Gastroesophageal sphincter (tissue), 4 donors: Measurements from ENCODE around the gene GPR15LG. TPM values are rescaled to one million over a fixed set of nuclear protein-coding genes. Genes with fewer than 3 reads are reported as not detected.

ENCODE experiments used
- ATAC-seq: fragments of 150-250 bp; one replicate; pipeline ENCODE4 v1.9.1; 2016; ENCODE audit warnings: mild to moderate bottlenecking, moderate library complexity
- H3K27ac ChIP-seq, 4 donors: fragments of 200-600 bp; sonication (generic) in 3 of 4; 1 replicate in 3 of 4; 2 replicates in 1 of 4; pipeline ENCODE4 v1.5.1; 2016 to 2019
- H3K27me3 ChIP-seq: fragments of 200-600 bp; sonication (generic); one replicate; pipeline ENCODE4 v1.5.1; 2019
- H3K36me3 ChIP-seq, 2 donors: fragments of 200-600 bp; sonication (generic); one replicate each; pipeline ENCODE4 v1.5.1; 2019; ENCODE audit warnings: control low read depth in 1 of 2
- H3K4me1 ChIP-seq, 3 donors: fragments of 200-600 bp; sonication (generic); 1 replicate in 2 of 3; 2 replicates in 1 of 3; pipeline ENCODE4 v1.5.1; 2016 to 2019; ENCODE audit warnings: control low read depth in 2 of 3
- H3K4me3 ChIP-seq, 2 donors: fragments of 200-600 bp; sonication (generic); one replicate each; pipeline ENCODE4 v1.5.1; 2019; ENCODE audit warnings: mild to moderate bottlenecking in 1 of 2, moderate library complexity in 1 of 2
- H3K9me3 ChIP-seq, 3 donors: fragments of 200-600 bp; sonication (generic); one replicate each; pipeline ENCODE4 v1.5.1; 2017 to 2019; ENCODE audit warnings: control low read depth in 2 of 3
- EP300 ChIP-seq: sonication (generic); formaldehyde crosslinking; IDR thresholded peaks from one replicate; pipeline ENCODE4 v1.6.1; 2017; ENCODE audit warnings: antibody characterized with exemption, mild to moderate bottlenecking
- POLR2A ChIP-seq, 2 donors: fragments of 450-650 bp; IDR thresholded peaks; one replicate each; pipeline ENCODE4 v1.6.1; 2017; ENCODE audit warnings: antibody characterized with exemption in 2 of 2, mild to moderate bottlenecking in 2 of 2, moderate library complexity in 1 of 2
- POLR2AphosphoS5 ChIP-seq: sonication (generic); formaldehyde crosslinking; IDR thresholded peaks from one replicate; pipeline ENCODE4 v1.6.1; 2017; ENCODE audit warnings: antibody characterized with exemption
- WGBS, 2 donors: methylation state at CpG; one replicate each; pipeline ENCODE4 v1.1.5; 2018; ENCODE audit warnings: low coverage in 1 of 2; 5-methylcytosine and 5-hydroxymethylcytosine counted together
- total RNA-seq, 4 donors: library from RNA; depleted of rRNA; stranded (reverse); fragments of >200 nt; gene quantifications; one replicate each; pipeline ENCODE4 v1.1.0, GENCODE V29; 2016
- TF ChIP-seq, protein P1 (sequence below), 4 experiments: fragments of 200-600 bp in 2 of 4; fragments of 450-650 bp in 2 of 4; sonication (generic) in 1 of 4; IDR thresholded peaks; one replicate each; pipeline ENCODE4 v1.5.1; 2017 to 2019; ENCODE audit warnings: antibody characterized with exemption in 4 of 4, mild to moderate bottlenecking in 2 of 4, moderate library complexity in 2 of 4

Gene GPR15LG
- total RNA-seq, 4 donors from 2014 or later = 1.2 to 10.1 TPM; not detected in 2

DNA sequence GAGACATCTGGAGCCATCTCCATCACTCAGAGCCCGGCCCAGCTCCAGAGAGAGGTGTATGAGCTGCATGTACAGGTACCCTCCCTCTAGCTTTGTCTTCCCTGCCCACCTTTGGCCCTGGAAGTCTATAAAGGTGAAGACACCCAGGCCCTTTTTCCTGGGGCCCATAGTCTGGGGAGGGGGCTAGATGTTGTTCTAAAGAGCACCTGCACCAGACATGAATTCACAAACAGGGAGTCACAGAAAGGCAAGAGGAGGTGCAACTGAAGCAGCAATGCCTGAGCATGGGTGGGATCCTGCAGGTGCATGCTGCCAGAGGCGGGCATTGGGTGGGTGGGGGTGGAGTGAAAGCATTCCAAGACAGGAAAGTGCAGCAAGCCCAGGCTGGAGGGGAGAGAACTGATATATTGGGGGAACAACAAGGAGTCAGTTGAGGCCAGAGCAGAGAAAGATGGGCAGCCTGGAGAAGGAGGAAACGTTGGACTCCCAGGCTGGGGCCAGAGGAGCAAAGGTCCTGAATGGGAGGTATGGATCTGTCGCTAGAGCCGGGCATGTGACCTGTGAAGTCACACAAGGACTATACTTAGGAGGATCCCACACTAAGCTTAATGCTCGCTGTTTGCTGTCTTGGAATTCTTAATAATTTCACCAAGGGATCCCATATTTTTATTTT lies 32.4 kb downstream of the GPR15LG start:
- H3K4me3 ChIP-seq = no peak overlapping the region

DNA sequence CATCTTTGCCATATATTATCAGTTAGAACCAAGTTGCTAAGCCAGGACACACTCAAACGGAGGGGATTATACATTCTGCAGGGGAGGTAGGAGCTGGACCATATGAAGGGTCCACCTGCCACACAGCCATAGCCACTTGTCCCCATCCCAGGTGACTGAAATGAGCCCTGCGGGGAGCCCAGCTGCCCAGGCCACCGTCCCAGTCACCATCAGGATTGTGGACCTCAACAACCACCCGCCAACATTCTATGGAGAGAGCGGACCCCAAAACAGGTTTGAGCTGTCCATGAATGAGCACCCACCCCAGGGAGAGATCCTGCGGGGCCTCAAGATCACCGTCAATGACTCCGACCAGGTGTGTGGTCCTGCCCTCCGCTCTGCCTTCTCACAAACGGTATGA lies 34.4 kb downstream of the GPR15LG start:
- no peak overlapping the region for H3K4me3 ChIP-seq
- 40 to 67% methylated on average over 1 of the region's 10 CpGs for WGBS, 2 donors
- H3K27ac ChIP-seq = no peak overlapping the region
- no peaks in the 10 kb centered on the region for H3K9me3 ChIP-seq
- no peaks in the 10 kb centered on the region for H3K36me3 ChIP-seq
- peaks cover 45% of the 10 kb centered on the region for H3K27me3 ChIP-seq
- H3K4me1 ChIP-seq = no peaks in the 10 kb centered on the region
- ATAC-seq = no peak
- TF ChIP-seq EP300 (no peak), POLR2AphosphoS5 (no peak), POLR2A (IDR thresholded peaks at IDR 0.05) (no peak)
- TF ChIP-seq, protein P1, sequence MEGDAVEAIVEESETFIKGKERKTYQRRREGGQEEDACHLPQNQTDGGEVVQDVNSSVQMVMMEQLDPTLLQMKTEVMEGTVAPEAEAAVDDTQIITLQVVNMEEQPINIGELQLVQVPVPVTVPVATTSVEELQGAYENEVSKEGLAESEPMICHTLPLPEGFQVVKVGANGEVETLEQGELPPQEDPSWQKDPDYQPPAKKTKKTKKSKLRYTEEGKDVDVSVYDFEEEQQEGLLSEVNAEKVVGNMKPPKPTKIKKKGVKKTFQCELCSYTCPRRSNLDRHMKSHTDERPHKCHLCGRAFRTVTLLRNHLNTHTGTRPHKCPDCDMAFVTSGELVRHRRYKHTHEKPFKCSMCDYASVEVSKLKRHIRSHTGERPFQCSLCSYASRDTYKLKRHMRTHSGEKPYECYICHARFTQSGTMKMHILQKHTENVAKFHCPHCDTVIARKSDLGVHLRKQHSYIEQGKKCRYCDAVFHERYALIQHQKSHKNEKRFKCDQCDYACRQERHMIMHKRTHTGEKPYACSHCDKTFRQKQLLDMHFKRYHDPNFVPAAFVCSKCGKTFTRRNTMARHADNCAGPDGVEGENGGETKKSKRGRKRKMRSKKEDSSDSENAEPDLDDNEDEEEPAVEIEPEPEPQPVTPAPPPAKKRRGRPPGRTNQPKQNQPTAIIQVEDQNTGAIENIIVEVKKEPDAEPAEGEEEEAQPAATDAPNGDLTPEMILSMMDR (IDR thresholded peaks at IDR 0.05) = no peak

More for the DNA sequence above, 32.4 kb downstream of the GPR15LG start:
- TF ChIP-seq, protein P1 (IDR thresholded peaks at IDR 0.05) = no peak
- TF ChIP-seq EP300 = no peak
- no peak for TF ChIP-seq POLR2A (IDR thresholded peaks at IDR 0.05)
- Histone ChIP-seq H3K27me3 (peaks cover 46% of the 10 kb centered on the region), H3K9me3 (no peaks in the 10 kb centered on the region), H3K36me3 (no peaks in the 10 kb centered on the region), H3K27ac (no peak overlapping the region), H3K4me1 (no peaks in the 10 kb centered on the region)
- WGBS, 2 donors = 76 to 86% methylated on average over 3 to 4 of the region's 6 CpGs
- ATAC-seq = no peak

DNA sequence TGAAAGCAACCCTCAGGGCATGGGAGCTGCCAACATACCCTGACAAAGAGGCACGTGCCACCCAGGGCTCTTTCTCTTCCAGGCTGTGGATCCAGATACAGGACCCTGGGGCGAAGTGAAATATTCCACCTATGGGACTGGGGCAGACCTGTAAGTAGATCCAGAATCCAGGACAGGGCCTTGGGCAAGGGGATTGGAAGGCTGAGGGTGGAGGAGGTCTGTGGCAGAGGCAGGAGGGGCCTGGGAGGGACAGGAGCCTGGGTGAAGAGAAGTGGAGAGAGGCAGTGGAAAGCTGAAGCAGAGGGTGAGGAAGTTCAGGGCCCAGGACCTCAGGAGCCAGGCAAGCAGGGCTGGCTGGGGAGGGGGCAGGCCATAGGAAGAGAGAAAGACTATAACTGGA lies 38.0 kb downstream of the GPR15LG start:
- H3K4me3 ChIP-seq = no peak overlapping the region
- no CpG with 5 or more reads among the region's 2 CpGs for WGBS, 2 donors
- no peaks in the 10 kb centered on the region for H3K36me3 ChIP-seq
- no peak for ATAC-seq
- H3K4me1 ChIP-seq = no peaks in the 10 kb centered on the region
- peaks cover 38% of the 10 kb centered on the region for H3K27me3 ChIP-seq
- TF ChIP-seq EP300 (no peak), POLR2A (IDR thresholded peaks at IDR 0.05) (no peak), POLR2AphosphoS5 (no peak)
- TF ChIP-seq, protein P1 (IDR thresholded peaks at IDR 0.05) = no peak
- H3K27ac ChIP-seq = no peak overlapping the region
- H3K9me3 ChIP-seq = no peaks in the 10 kb centered on the region

DNA sequence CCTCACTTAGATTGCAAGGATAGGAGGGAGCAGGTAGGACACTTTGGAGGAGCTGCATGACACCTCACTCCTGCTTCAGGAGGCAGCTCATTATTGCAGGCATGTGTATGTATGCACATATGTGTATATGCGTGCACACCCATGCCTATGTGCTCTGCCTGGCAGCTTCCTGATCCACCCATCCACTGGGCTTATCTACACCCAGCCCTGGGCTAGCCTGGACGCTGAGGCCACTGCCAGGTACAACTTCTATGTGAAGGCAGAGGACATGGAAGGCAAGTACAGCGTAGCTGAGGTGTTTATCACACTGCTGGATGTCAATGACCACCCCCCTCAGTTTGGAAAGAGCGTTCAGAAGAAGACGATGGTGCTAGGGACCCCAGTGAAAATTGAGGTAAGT lies 38.4 kb downstream of the GPR15LG start:
- 51 to 83% methylated on average over 1 to 4 of the region's 5 CpGs for WGBS, 2 donors
- H3K4me3 ChIP-seq = no peak overlapping the region
- no peak for ATAC-seq
- H3K36me3 ChIP-seq = no peaks in the 10 kb centered on the region
- no peaks in the 10 kb centered on the region for H3K4me1 ChIP-seq
- H3K9me3 ChIP-seq = no peaks in the 10 kb centered on the region
- H3K27me3 ChIP-seq = peaks cover 35% of the 10 kb centered on the region
- TF ChIP-seq, protein P1 (IDR thresholded peaks at IDR 0.05) = no peak
- TF ChIP-seq POLR2AphosphoS5 (no peak), EP300 (no peak), POLR2A (IDR thresholded peaks at IDR 0.05) (no peak)
- no peak overlapping the region for H3K27ac ChIP-seq

DNA sequence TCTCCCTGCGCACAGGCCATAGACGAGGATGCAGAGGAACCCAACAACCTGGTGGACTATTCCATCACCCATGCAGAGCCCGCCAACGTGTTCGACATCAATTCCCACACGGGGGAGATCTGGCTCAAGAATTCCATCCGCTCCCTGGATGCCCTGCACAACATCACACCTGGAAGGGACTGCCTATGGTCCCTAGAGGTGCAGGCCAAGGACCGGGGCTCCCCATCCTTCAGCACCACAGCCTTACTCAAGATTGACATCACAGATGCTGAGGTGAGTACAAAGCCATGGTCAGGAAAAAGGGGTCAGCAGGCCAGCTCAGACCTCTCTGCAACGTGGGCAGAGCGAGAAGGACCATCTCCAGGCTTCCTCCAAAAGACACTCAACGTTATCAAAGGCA lies 39.5 kb downstream of the GPR15LG start:
- Histone ChIP-seq H3K4me1 (no peaks in the 10 kb centered on the region), H3K36me3 (no peaks in the 10 kb centered on the region), H3K27ac (no peak overlapping the region), H3K27me3 (peaks cover 28% of the 10 kb centered on the region), H3K4me3 (no peak overlapping the region), H3K9me3 (no peaks in the 10 kb centered on the region)
- ATAC-seq = no peak
- WGBS, 2 donors = 88% methylated on average over 8 of the region's 11 CpGs; no CpG with 5 or more reads in 1 of the 2 donors
- TF ChIP-seq, protein P1 (IDR thresholded peaks at IDR 0.05) = no peak
- TF ChIP-seq POLR2AphosphoS5 = no peak
- no peak for TF ChIP-seq POLR2A (IDR thresholded peaks at IDR 0.05)
- TF ChIP-seq EP300 = no peak
